HEK293 (cell line): ENCODE measurements around the gene PIP5KL1.

Source experiments
- EGR2 ChIP-seq: fragments of 450-650 bp; formaldehyde crosslinking; IDR thresholded peaks from 2 replicates; pipeline ENCODE4 v1.5.1; 2016; ENCODE audit warnings: low read depth, missing biosample characterization, missing genetic modification characterization
- GLI4 ChIP-seq: fragments of 450-650 bp; formaldehyde crosslinking; IDR thresholded peaks from 2 replicates; pipeline ENCODE4 v1.5.1; 2016; ENCODE audit warnings: missing biosample characterization, missing genetic modification characterization
- GLIS1 ChIP-seq: fragments of 450-650 bp; formaldehyde crosslinking; IDR thresholded peaks from 2 replicates; pipeline ENCODE4 v1.5.1; 2016; ENCODE audit warnings: missing biosample characterization, missing genetic modification characterization
- HOXA7 ChIP-seq: sonication (generic); formaldehyde crosslinking; IDR thresholded peaks from 2 replicates; pipeline ENCODE4 v1.8.1; 2022; ENCODE audit warnings: missing genetic modification reagents, borderline replicate concordance
- KLF17 ChIP-seq: fragments of 450-650 bp; formaldehyde crosslinking; IDR thresholded peaks from 2 replicates; pipeline ENCODE4 v1.5.1; 2016; ENCODE audit warnings: missing biosample characterization, missing genetic modification characterization
- KLF9 ChIP-seq: fragments of 450-650 bp; formaldehyde crosslinking; IDR thresholded peaks from 2 replicates; pipeline ENCODE4 v1.5.1; 2016; ENCODE audit warnings: missing biosample characterization, missing genetic modification characterization, low read depth
- OVOL3 ChIP-seq: fragments of 450-650 bp; formaldehyde crosslinking; IDR thresholded peaks from 2 replicates; pipeline ENCODE4 v1.5.1; 2016; ENCODE audit warnings: missing biosample characterization, missing genetic modification characterization
- SCRT2 ChIP-seq: fragments of 450-650 bp; formaldehyde crosslinking; IDR thresholded peaks from 2 replicates; pipeline ENCODE4 v1.5.1; 2016; ENCODE audit warnings: missing biosample characterization, missing genetic modification characterization
- SP7 ChIP-seq: fragments of 450-650 bp; formaldehyde crosslinking; IDR thresholded peaks from 2 replicates; pipeline ENCODE4 v1.5.1; 2016; ENCODE audit warnings: missing biosample characterization, missing genetic modification characterization
- WT1 ChIP-seq: fragments of 450-650 bp; formaldehyde crosslinking; IDR thresholded peaks from 2 replicates; pipeline ENCODE4 v1.5.1; 2016; ENCODE audit warnings: missing biosample characterization, missing genetic modification characterization
- ZBTB21 ChIP-seq: fragments of 450-650 bp; formaldehyde crosslinking; IDR thresholded peaks from 2 replicates; pipeline ENCODE4 v1.5.1; 2017; ENCODE audit warnings: missing biosample characterization, missing genetic modification characterization
- ZBTB49 ChIP-seq: fragments of 450-650 bp; formaldehyde crosslinking; IDR thresholded peaks from 2 replicates; pipeline ENCODE4 v1.5.1; 2016; ENCODE audit warnings: missing biosample characterization, missing genetic modification characterization, low read depth
- ZFP69B ChIP-seq: fragments of 450-650 bp; formaldehyde crosslinking; IDR thresholded peaks from 2 replicates; pipeline ENCODE4 v1.5.1; 2016; ENCODE audit warnings: missing biosample characterization, missing genetic modification characterization
- ZNF155 ChIP-seq: fragments of 450-650 bp; formaldehyde crosslinking; IDR thresholded peaks from 2 replicates; pipeline ENCODE4 v1.5.1; 2016; ENCODE audit warnings: missing biosample characterization, missing genetic modification characterization
- ZNF157 ChIP-seq: fragments of 450-650 bp; formaldehyde crosslinking; IDR thresholded peaks from 2 replicates; pipeline ENCODE4 v1.5.1; 2016; ENCODE audit warnings: missing biosample characterization, missing genetic modification characterization
- ZNF184 ChIP-seq: fragments of 450-650 bp; IDR thresholded peaks from 2 replicates; pipeline ENCODE4 v1.5.1; 2018; ENCODE audit warnings: missing biosample characterization, mild to moderate bottlenecking, missing genetic modification characterization
- ZNF19 ChIP-seq: fragments of 450-650 bp; formaldehyde crosslinking; IDR thresholded peaks from 2 replicates; pipeline ENCODE4; 2016; ENCODE audit warnings: missing biosample characterization, missing genetic modification characterization, low read depth
- ZNF449 ChIP-seq: fragments of 450-650 bp; formaldehyde crosslinking; IDR thresholded peaks from 2 replicates; pipeline ENCODE4 v1.5.1; 2017; ENCODE audit warnings: missing biosample characterization, mild to moderate bottlenecking, missing genetic modification characterization, moderate library complexity
- ZNF473 ChIP-seq: fragments of 450-650 bp; formaldehyde crosslinking; IDR thresholded peaks from 2 replicates; pipeline ENCODE4 v1.5.1; 2017; ENCODE audit warnings: missing biosample characterization, missing genetic modification characterization
- ZNF513 ChIP-seq: fragments of 450-650 bp; IDR thresholded peaks from 2 replicates; pipeline ENCODE4 v1.5.1; 2018; ENCODE audit warnings: missing biosample characterization, missing genetic modification characterization
- ZNF596 ChIP-seq: fragments of 450-650 bp; IDR thresholded peaks from 2 replicates; pipeline ENCODE4 v1.5.0; 2018; ENCODE audit warnings: missing biosample characterization, mild to moderate bottlenecking, missing genetic modification characterization, moderate library complexity
- ZNF776 ChIP-seq: fragments of 450-650 bp; formaldehyde crosslinking; IDR thresholded peaks from 2 replicates; pipeline ENCODE4 v1.5.0; 2017; ENCODE audit warnings: missing biosample characterization, missing genetic modification characterization, borderline replicate concordance
- ZNF792 ChIP-seq: fragments of 450-650 bp; formaldehyde crosslinking; IDR thresholded peaks from 2 replicates; pipeline ENCODE4 v1.5.1; 2016; ENCODE audit warnings: missing biosample characterization, missing genetic modification characterization
- ZNF830 ChIP-seq: fragments of 450-650 bp; IDR thresholded peaks from 2 replicates; pipeline ENCODE4 v1.5.0; 2018; ENCODE audit warnings: missing biosample characterization, missing genetic modification characterization, low read depth, mild to moderate bottlenecking, moderate library complexity
- ZSCAN18 ChIP-seq: fragments of 450-650 bp; formaldehyde crosslinking; IDR thresholded peaks from 2 replicates; pipeline ENCODE4 v1.5.1; 2016; ENCODE audit warnings: missing biosample characterization, missing genetic modification characterization
- ZSCAN23 ChIP-seq: fragments of 450-650 bp; formaldehyde crosslinking; IDR thresholded peaks from 2 replicates; pipeline ENCODE4 v1.5.1; 2016; ENCODE audit warnings: missing biosample characterization, missing genetic modification characterization
- ZSCAN4 ChIP-seq: fragments of 450-650 bp; formaldehyde crosslinking; IDR thresholded peaks from 2 replicates; pipeline ENCODE4 v1.5.1; 2017; ENCODE audit warnings: missing biosample characterization, missing genetic modification characterization
- ZSCAN5A ChIP-seq: fragments of 450-650 bp; formaldehyde crosslinking; IDR thresholded peaks from 2 replicates; pipeline ENCODE4 v1.5.1; 2016; ENCODE audit warnings: missing biosample characterization, missing genetic modification characterization

The PIP5KL1 gene

GRCh38 chr9:127937388-127938297, 7.1 kb upstream of the PIP5KL1 start, which contains the start of gene DPM2 (continued):
- TF ChIP-seq ZNF513, result no peak
- TF ChIP-seq ZNF776 (tag by site-specific recombination), result no peak
- TF ChIP-seq EGR2 (tag by site-specific recombination), result no peak
- no peak for TF ChIP-seq ZNF596 (tag by site-specific recombination)
- no peak for TF ChIP-seq ZNF792 (tag by site-specific recombination)
- TF ChIP-seq SCRT2 (tag by site-specific recombination), result peak; percentile 98
- no peak for TF ChIP-seq ZNF157
- TF ChIP-seq ZNF155 (tag by site-specific recombination), result no peak
- TF ChIP-seq ZFP69B (tag by site-specific recombination), result peak; percentile 83
- no peak for TF ChIP-seq ZNF473 (tag by site-specific recombination)
- peak; percentile 21; the same call in 1 of the 2 replicates for TF ChIP-seq KLF9 (tag by site-specific recombination)
- no peak for TF ChIP-seq KLF17 (tag by site-specific recombination)
- TF ChIP-seq OVOL3, result no peak
- no peak for TF ChIP-seq GLIS1 (tag by site-specific recombination)
- TF ChIP-seq ZBTB49 (tag by site-specific recombination), result no peak
- no peak for TF ChIP-seq HOXA7 (CRISPR knock-in tag)
- no peak for TF ChIP-seq SP7
- no peak for TF ChIP-seq GLI4 (tag by site-specific recombination)
- no peak for TF ChIP-seq ZNF830 (tag by site-specific recombination)
- no peak for TF ChIP-seq ZNF184 (tag by site-specific recombination)
- TF ChIP-seq ZSCAN4 (tag by site-specific recombination), result no peak
- TF ChIP-seq ZSCAN23 (tag by site-specific recombination), result no peak
- no peak for TF ChIP-seq WT1
- TF ChIP-seq ZNF19 (tag by site-specific recombination), result no peak
- TF ChIP-seq ZBTB21, result no peak
- no peak for TF ChIP-seq ZSCAN5A (tag by site-specific recombination)
- no peak for TF ChIP-seq ZNF449 (tag by site-specific recombination)
- no peak for TF ChIP-seq ZSCAN18
